GM13977 (cell line): ENCODE measurements around the gene CXCL3.

Experiments
- DNase-seq: peaks from one replicate; pipeline ENCODE4 v3.0.0; 2012; ENCODE audit warnings: low spot score
- CTCF ChIP-seq: IDR thresholded peaks from 2 replicates; pipeline ENCODE4 v1.5.1; 2012; ENCODE audit warnings: mild to moderate bottlenecking, control low read depth; ENCODE audit not compliant: insufficient read depth; ENCODE audit errors: extremely low read depth, missing control alignments
- in situ Hi-C: fragments of 300-500 bp; cut with MboI; formaldehyde crosslinking; loops from one replicate; pipeline ENCODE4 v1.12.0; 2022; ENCODE audit warnings: low sequenced_read_pairs, low pct_unique_long_range_greater_than_20kb, mixed read lengths, inconsistent platforms; ENCODE audit not compliant: unreplicated experiment

CXCL3 gene

DNA sequence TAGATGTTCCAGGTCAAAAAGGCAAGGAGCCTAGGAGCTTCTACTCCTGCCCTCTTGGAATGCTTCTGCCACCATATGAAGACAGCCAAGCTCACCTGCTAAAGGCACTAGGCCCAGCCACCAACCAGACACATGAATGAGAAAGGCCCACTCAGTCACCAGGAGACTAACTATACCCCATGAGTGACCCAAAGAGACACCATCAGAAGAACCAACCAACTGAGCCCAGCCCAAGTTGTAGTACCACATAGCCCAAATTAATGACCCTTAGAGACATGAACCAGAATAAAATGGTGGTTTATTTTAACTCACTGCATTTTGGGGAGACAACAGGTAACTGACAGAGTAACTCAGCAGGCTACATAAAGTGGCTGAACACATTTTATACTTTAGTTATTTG, 22.9 kb upstream of the CXCL3 start:
- no peak for DNase-seq
- in situ Hi-C loops = no loop called here
- TF ChIP-seq CTCF = no peak

GRCh38 chr4:74059161-74059829, 20.8 kb upstream of the CXCL3 start:
- no peak for DNase-seq
- in situ Hi-C loops = no loop called here
- TF ChIP-seq CTCF = no peak

DNA sequence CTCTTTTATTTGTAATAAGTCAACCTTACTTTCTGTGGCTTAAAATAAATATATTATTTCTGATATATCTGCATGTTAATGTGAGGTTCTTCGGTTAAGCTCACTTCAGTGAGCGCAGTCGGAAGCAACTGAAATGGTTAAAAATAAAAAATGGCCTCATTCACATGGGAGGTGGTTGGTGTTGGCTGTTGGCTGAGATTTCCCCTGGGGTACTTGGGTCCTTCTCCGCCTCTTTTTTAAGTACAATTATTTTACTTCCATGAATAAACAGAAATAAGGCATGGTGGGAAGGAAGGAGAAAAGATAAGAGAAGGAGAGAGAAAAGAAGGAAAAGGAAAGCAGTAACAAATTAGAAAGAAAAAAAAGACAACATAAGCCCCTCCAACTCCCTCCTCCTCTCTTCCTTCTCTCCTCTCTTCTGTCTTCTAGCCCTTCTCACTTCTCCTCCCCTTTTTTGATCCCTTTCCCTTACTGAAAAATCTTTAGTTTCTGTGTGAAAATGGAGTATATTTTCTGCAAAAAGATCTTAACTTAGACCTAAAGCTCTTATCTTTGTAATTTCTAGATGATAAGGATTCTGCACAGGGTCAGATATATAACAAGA, 19.7 kb upstream of the CXCL3 start:
- no peak for TF ChIP-seq CTCF
- in situ Hi-C loops = no loop called here
- DNase-seq = no peak

DNA sequence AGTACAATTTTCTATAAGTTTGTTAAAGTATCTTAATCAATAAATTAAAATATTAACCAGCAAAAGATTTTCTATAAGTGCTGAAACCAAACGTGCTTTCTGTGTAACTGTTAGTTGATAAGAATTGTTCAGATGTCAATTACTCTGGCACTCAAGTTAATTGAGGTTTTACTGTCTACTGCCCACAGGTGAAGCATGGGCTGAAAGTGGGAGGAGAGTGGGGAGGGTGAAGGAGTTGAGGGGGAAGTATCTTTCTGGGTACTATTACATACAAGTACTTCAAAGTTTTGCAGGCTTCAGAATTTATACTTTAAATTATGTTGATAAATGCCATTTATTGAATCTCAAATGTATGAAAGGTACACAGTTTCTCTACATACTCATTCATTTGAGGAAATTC, 19.1 kb upstream of the CXCL3 start:
- in situ Hi-C loops = no loop called here
- DNase-seq = no peak
- TF ChIP-seq CTCF = no peak

GRCh38 chr4:74056858-74057562, 18.5 kb upstream of the CXCL3 start:
- no peak for DNase-seq
- no peak for TF ChIP-seq CTCF
- in situ Hi-C loops = no loop called here

DNA sequence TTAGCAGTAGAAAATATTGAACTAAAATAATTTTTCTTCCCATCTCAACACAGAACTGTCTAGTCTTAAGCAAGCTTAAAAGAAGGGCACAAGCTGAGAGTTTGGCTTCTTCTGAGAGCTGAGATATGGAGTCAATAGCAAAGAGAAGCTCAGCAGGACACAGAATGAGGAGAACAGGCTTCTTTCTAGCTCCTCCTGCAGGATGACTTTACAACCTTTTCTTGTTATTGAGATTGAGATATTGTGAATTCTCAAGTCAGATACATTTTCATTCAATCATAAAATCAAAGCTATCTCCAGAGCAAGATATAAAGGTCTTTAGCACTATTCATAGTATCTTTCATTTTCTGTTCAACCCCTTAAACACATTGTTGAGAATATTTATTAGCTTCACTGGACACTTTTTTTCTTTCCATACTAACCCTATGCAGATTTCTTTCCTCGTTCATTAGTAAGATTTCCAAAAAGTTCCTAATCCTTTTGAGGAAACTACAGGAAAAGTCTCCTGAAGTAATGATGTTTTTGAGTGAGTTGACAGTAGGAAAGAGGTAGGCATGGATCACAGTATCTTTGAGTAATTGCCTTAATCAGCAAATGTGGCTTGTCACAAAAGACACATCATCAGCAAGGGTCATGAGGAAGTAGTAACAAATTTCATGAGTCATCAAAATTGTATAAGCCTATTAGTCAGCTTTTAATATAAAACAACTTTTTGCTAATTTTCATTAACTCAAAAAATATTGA, 17.8 kb upstream of the CXCL3 start:
- TF ChIP-seq CTCF = no peak
- DNase-seq = no peak
- in situ Hi-C loops = no loop called here
